Endothelial cell (in vitro differentiated cells): ENCODE measurements around the gene KATNB1. TPM values are rescaled to one million over a fixed set of nuclear protein-coding genes. Genes with fewer than 3 reads are reported as not detected.

ENCODE experiments used
- DNase-seq: peaks from one replicate; pipeline ENCODE4 v3.0.0; 2021; ENCODE audit warnings: low spot score
- H3K27ac Mint-ChIP-seq: one replicate; pipeline ENCODE4 v1.8.0; 2021; ENCODE audit warnings: mixed read lengths, inconsistent platforms; ENCODE audit not compliant: unreplicated experiment
- H3K27me3 Mint-ChIP-seq: one replicate; pipeline ENCODE4 v1.8.0; 2021; ENCODE audit warnings: mild to moderate bottlenecking, moderate library complexity, mixed read lengths, inconsistent platforms; ENCODE audit not compliant: unreplicated experiment
- H3K36me3 Mint-ChIP-seq: one replicate; pipeline ENCODE4 v1.8.0; 2021; ENCODE audit warnings: mild to moderate bottlenecking, low read depth, mixed read lengths, inconsistent platforms; ENCODE audit not compliant: unreplicated experiment
- H3K4me1 Mint-ChIP-seq: one replicate; pipeline ENCODE4 v1.8.0; 2021; ENCODE audit warnings: mild to moderate bottlenecking, mixed read lengths, inconsistent platforms; ENCODE audit not compliant: unreplicated experiment
- H3K4me3 Mint-ChIP-seq: one replicate; pipeline ENCODE4 v1.8.0; 2021; ENCODE audit warnings: mild to moderate bottlenecking, mixed read lengths, inconsistent platforms; ENCODE audit not compliant: unreplicated experiment
- H3K9me3 Mint-ChIP-seq: one replicate; pipeline ENCODE4 v1.8.0; 2021; ENCODE audit warnings: mixed read lengths, inconsistent platforms; ENCODE audit not compliant: unreplicated experiment
- CTCF ChIP-seq: fragments of 200-600 bp; sonication (generic); IDR thresholded peaks from one replicate; pipeline ENCODE4 v1.5.0; 2021; ENCODE audit warnings: antibody characterized with exemption; ENCODE audit not compliant: unreplicated experiment
- total RNA-seq: library from RNA; stranded (reverse); fragmentation: NEBNext Ultra II Directional; extraction: Animal tissue kit (Norgen Biotek cat#: 25700); gene quantifications from one replicate; pipeline ENCODE4 v1.2.1, GENCODE V29; 2021; ENCODE audit not compliant: unreplicated experiment

Gene KATNB1
- total RNA-seq, 1 donor from 2014 or later: 29.2 TPM

- H3K4me3 Mint-ChIP-seq: no peak overlapping the region
- no peak for DNase-seq
- H3K36me3 Mint-ChIP-seq: no peaks in the 10 kb centered on the region
- peaks cover 36% of the 10 kb centered on the region for H3K4me1 Mint-ChIP-seq
- H3K27me3 Mint-ChIP-seq: peaks cover 10% of the 10 kb centered on the region
- H3K27ac Mint-ChIP-seq: peak overlapping the region; percentile 83
- H3K9me3 Mint-ChIP-seq: no peaks in the 10 kb centered on the region
- TF ChIP-seq CTCF: no peak
These were observed 46.4 kb upstream of the KATNB1 start for GRCh38 chr16:57688987-57689761.

- H3K9me3 Mint-ChIP-seq: no peaks in the 10 kb centered on the region
- DNase-seq: peak; percentile 70
These were observed 45.6 kb upstream of the KATNB1 start for GRCh38 chr16:57689762-57690558.

GRCh38 chr16:57690782-57691471, 44.6 kb upstream of the KATNB1 start:
- TF ChIP-seq CTCF: no peak
- H3K36me3 Mint-ChIP-seq: no peaks in the 10 kb centered on the region
- H3K9me3 Mint-ChIP-seq: no peaks in the 10 kb centered on the region
- peaks cover 10% of the 10 kb centered on the region for H3K27me3 Mint-ChIP-seq
- no peak overlapping the region for H3K27ac Mint-ChIP-seq
- peaks cover 36% of the 10 kb centered on the region for H3K4me1 Mint-ChIP-seq
- no peak overlapping the region for H3K4me3 Mint-ChIP-seq
- no peak for DNase-seq

More at GRCh38 chr16:57689762-57690558, 45.6 kb upstream of the KATNB1 start:
- Mint-ChIP-seq H3K36me3 (no peaks in the 10 kb centered on the region), H3K4me3 (peak overlapping the region; percentile 44), H3K4me1 (peaks cover 36% of the 10 kb centered on the region), H3K27ac (peak overlapping the region; percentile 83), H3K27me3 (peaks cover 10% of the 10 kb centered on the region)
- TF ChIP-seq CTCF: no peak

GRCh38 chr16:57692636-57693035, 42.9 kb upstream of the KATNB1 start:
- DNase-seq: no peak
- H3K36me3 Mint-ChIP-seq: no peaks in the 10 kb centered on the region
- peaks cover 31% of the 10 kb centered on the region for H3K4me1 Mint-ChIP-seq
- no peak for TF ChIP-seq CTCF
- H3K4me3 Mint-ChIP-seq: no peak overlapping the region
- H3K27me3 Mint-ChIP-seq: peaks cover 7% of the 10 kb centered on the region
- no peak overlapping the region for H3K27ac Mint-ChIP-seq
- H3K9me3 Mint-ChIP-seq: no peaks in the 10 kb centered on the region
